Spinal cord (tissue), 10 donors: ENCODE data around the gene TSPAN3. TPM values are rescaled to one million over a fixed set of nuclear protein-coding genes. Genes with fewer than 3 reads are reported as not detected.

Source experiments
- DNase-seq, 6 donors: peaks; one replicate each; pipeline versions ENCODE4 v3.0.0 to v3.0.0-alpha.2; 2013 to 2015; ENCODE audit warnings: low spot score in 6 of 6, low read depth in 4 of 6
- H3K27ac ChIP-seq: one replicate; pipeline ENCODE4 v1.5.1; 2013; ENCODE audit warnings: low read depth, low read length, control low read depth
- H3K27me3 ChIP-seq: one replicate; pipeline ENCODE4 v1.6.1; 2013; ENCODE audit warnings: low read length; ENCODE audit not compliant: control insufficient read depth, insufficient read depth
- H3K36me3 ChIP-seq: one replicate; pipeline ENCODE4 v1.6.1; 2013; ENCODE audit warnings: low read length; ENCODE audit not compliant: control insufficient read depth, insufficient read depth
- H3K4me1 ChIP-seq: one replicate; pipeline ENCODE4 v1.6.1; 2013; ENCODE audit warnings: low read length; ENCODE audit not compliant: control insufficient read depth, insufficient read depth
- H3K4me3 ChIP-seq: one replicate; pipeline ENCODE4 v1.5.1; 2013; ENCODE audit warnings: low read depth, low read length, control low read depth
- H3K9me3 ChIP-seq: one replicate; pipeline ENCODE4 v1.6.1; 2013; ENCODE audit warnings: low read length; ENCODE audit not compliant: control insufficient read depth, insufficient read depth
- WGBS: methylation state at CpG from one replicate; pipeline ENCODE4 v1.1.5; 2013; ENCODE audit warnings: missing lambda C conversion rate; ENCODE audit not compliant: insufficient coverage; 5-methylcytosine and 5-hydroxymethylcytosine counted together
- long read RNA-seq, 4 donors: transcript quantifications; one replicate each; lab custom pipeline, GENCODE V29; 2026
- polyA plus RNA-seq, 2 donors: library from polyadenylated mRNA; unstranded; fragments of 120-200 nt; gene quantifications; one replicate each; pipeline ENCODE4 v1.2.1, GENCODE V29; 2013; ENCODE audit not compliant: insufficient read length in 2 of 2
- total RNA-seq, 2 donors: library from RNA; depleted of rRNA in 1 of 2; stranded (reverse); fragments of 120-200 nt in 1 of 2; fragments of >200 nt in 1 of 2; gene quantifications; one replicate each; pipeline versions ENCODE4 v1.2.3 to v1.2.4, GENCODE V29; 2013 to 2014
- donor health status: healthy.

TSPAN3 gene
- 100 to 1,000 TPM; 391 to 564 TPM for total RNA-seq
- polyA plus RNA-seq = 100 to 1,000 TPM; 526 to 639 TPM
- long read RNA-seq, donor 1, full-length matches to known transcripts = 398 of 454 reads
- long read RNA-seq, donor 1, partial matches to known transcripts = 51 of 454 reads
- long read RNA-seq, donor 1, other reads (novel, unspliced or antisense) = 5 of 454 reads
- long read RNA-seq, donor 2, full-length matches to known transcripts = 113 of 131 reads
- long read RNA-seq, donor 2, partial matches to known transcripts = 18 of 131 reads
- long read RNA-seq, donor 2, other reads (novel, unspliced or antisense) = 0 of 131 reads
- long read RNA-seq, donor 3, full-length matches to known transcripts = 142 of 153 reads
- long read RNA-seq, donor 3, partial matches to known transcripts = 11 of 153 reads
- long read RNA-seq, donor 3, other reads (novel, unspliced or antisense) = 0 of 153 reads
- long read RNA-seq, donor 4, full-length matches to known transcripts = 229 of 252 reads
- long read RNA-seq, donor 4, partial matches to known transcripts = 23 of 252 reads
- long read RNA-seq, donor 4, other reads (novel, unspliced or antisense) = 0 of 252 reads

DNA sequence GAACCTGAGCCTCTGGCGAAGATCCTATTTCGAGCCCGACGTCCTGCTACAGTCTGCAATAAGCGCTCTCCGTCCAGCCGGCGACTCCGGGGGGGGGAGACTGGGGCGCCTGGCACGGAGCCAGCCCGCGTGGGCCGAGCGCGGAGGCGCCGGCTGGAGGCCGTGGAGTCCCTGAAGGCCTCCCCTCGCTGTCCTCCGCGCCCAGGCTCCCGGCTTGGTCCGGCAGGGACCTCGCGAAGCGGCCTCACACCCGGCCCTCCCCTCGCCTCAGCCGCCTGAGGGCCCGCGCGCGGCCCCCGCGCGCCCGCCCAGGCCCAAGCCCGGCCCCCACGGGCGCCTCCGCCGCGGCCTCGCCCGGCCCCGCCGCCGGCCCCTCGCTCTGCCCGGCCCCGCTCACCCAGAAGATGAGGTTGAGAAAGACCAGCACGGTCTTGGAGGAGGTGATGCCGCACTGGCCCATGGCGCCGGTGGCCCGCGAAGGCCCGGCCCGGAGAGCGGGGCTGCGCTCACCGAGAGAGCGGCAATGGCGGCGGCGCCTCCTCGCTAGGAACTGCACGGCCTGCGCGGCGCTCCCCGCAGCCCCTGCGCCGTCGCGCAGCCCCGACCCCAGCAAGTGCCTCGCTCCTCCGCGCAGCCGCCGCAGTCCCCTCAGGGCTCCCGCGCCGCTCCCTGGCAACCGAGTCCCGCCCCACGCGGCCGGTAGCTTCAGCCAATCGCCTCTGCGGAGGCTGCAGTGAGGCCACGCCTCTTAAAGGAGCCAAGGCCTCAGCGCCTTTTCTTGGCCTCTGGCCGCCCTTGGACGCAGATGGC is at the start of gene TSPAN3:
Gene TSPAN3, minus strand, starts transcription at position 615 of the 810 bp plus-strand sequence. Its CDS starts 155 bp downstream, at position 460.
- peak within 1 kb of the TSS; percentile 79 for H3K4me3 ChIP-seq
- no peaks in the 10 kb centered on the region for H3K27me3 ChIP-seq
- peaks cover 10% of the 10 kb centered on the region for H3K4me1 ChIP-seq
- DNase-seq = peak; percentile 74 to 98 (median 92)
- H3K36me3 ChIP-seq = no peaks in the 10 kb centered on the region
- H3K9me3 ChIP-seq = no peaks in the 10 kb centered on the region
- H3K27ac ChIP-seq = peak within 1 kb of the TSS; percentile 88
- whole genome bisulfite sequencing = under 1% methylated on average over 97 of the region's 97 CpGs

GRCh38 chr15:77120576-77120975 is 49.7 kb upstream of the TSPAN3 start:
- DNase-seq = no peak
- no peaks in the 10 kb centered on the region for H3K36me3 ChIP-seq
- peaks cover 3% of the 10 kb centered on the region for H3K4me1 ChIP-seq
- no peak overlapping the region for H3K4me3 ChIP-seq
- WGBS = 74% methylated on average over 4 of the region's 4 CpGs
- no peaks in the 10 kb centered on the region for H3K27me3 ChIP-seq
- H3K27ac ChIP-seq = no peak overlapping the region
- no peaks in the 10 kb centered on the region for H3K9me3 ChIP-seq

- H3K4me1 ChIP-seq = peaks cover 3% of the 10 kb centered on the region
- WGBS = 50% methylated on average over 1 of the region's 1 CpG
- H3K9me3 ChIP-seq = no peaks in the 10 kb centered on the region
- peaks cover 4% of the 10 kb centered on the region for H3K36me3 ChIP-seq
- no peak for DNase-seq
- H3K4me3 ChIP-seq = no peak overlapping the region
- H3K27ac ChIP-seq = no peak overlapping the region
- H3K27me3 ChIP-seq = no peaks in the 10 kb centered on the region
These were observed 48.5 kb upstream of the TSPAN3 start for GRCh38 chr15:77119446-77119845.

DNA sequence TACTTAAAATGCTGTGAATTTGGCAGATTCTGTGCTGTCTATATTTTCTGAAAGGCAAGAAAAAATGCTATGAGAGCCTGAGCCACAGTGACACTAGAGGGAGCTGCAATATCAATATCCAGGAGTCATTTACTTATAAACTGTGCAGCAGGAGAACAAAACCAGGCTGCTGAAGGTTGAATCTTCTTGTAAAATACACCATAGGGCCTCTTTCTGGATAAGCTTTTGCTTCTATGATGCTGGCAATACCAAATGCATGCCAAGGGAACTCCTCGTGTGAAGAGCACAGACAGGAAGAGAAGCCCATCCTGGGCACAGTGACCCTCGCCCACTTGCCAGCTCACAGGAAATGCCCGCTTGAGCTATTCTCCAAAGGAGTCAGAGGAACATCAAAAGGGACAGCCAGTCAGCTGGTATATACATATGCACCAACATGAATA is 48.0 kb upstream of the TSPAN3 start:
- H3K27ac ChIP-seq = peak overlapping the region; percentile 12
- no peaks in the 10 kb centered on the region for H3K9me3 ChIP-seq
- H3K27me3 ChIP-seq = no peaks in the 10 kb centered on the region
- 23% methylated on average over 3 of the region's 3 CpGs for WGBS
- H3K4me1 ChIP-seq = peaks cover 3% of the 10 kb centered on the region
- peak in 5 of 6 donors; percentile 52 to 97 (median 68) for DNase-seq
- peaks cover 7% of the 10 kb centered on the region for H3K36me3 ChIP-seq
- no peak overlapping the region for H3K4me3 ChIP-seq

DNA sequence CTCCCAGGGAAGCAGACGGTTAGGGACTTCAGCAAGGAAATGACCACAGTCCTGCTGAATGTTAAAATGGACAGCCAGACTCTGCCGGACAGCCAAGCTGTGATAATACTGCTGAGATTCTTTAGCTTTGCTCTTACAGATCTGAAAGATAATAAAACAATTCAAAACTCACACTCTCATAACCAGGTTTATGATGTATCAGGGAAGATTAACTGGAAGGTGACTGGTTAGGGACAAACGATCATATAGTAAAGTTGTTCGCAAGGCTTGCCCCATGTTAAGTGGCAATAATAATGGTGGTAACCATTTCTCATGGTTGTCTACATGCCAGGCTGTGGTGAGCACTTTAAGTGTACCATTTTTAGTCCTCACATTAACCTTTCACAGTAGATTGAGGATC is 44.3 kb upstream of the TSPAN3 start:
- 100% methylated on average over 1 of the region's 4 CpGs for WGBS
- Histone ChIP-seq H3K36me3 (peaks cover 7% of the 10 kb centered on the region), H3K4me3 (no peak overlapping the region), H3K27me3 (no peaks in the 10 kb centered on the region), H3K27ac (no peak overlapping the region), H3K4me1 (peaks cover 3% of the 10 kb centered on the region), H3K9me3 (no peaks in the 10 kb centered on the region)
- DNase-seq = no peak

- peaks cover 1% of the 10 kb centered on the region for H3K4me1 ChIP-seq
- 73% methylated on average over 2 of the region's 2 CpGs for WGBS
- peaks cover 7% of the 10 kb centered on the region for H3K36me3 ChIP-seq
- peak in 1 of 6 donors; percentile 15 for DNase-seq
- no peak overlapping the region for H3K4me3 ChIP-seq
- no peaks in the 10 kb centered on the region for H3K9me3 ChIP-seq
- H3K27me3 ChIP-seq = no peaks in the 10 kb centered on the region
- no peak overlapping the region for H3K27ac ChIP-seq
These were observed 42.1 kb upstream of the TSPAN3 start for GRCh38 chr15:77112838-77113504.

DNA sequence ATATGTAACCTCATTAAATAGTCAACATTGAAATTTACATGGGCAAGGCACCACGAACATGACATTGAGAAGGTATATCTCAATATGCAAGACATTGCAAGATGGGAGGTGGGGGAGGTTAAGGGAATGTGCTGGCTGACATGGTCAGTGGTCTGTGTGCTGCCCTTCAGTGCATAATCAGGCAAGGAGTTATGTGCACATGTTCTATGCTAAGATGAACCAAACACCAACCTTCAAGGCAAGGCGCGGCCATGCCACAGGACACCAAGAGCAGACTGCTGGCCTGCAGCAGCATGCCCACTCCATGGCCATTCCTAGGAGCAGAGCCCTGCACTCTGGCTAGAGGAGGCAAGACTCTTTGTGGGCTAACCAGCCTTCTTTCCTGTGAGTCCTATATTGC is 40.9 kb upstream of the TSPAN3 start:
- H3K9me3 ChIP-seq = no peaks in the 10 kb centered on the region
- no peaks in the 10 kb centered on the region for H3K27me3 ChIP-seq
- peaks cover 7% of the 10 kb centered on the region for H3K36me3 ChIP-seq
- DNase-seq = no peak
- H3K27ac ChIP-seq = no peak overlapping the region
- H3K4me3 ChIP-seq = no peak overlapping the region
- peaks cover 12% of the 10 kb centered on the region for H3K4me1 ChIP-seq
- WGBS = 100% methylated on average over 2 of the region's 3 CpGs

- Histone ChIP-seq H3K4me3 (no peak overlapping the region), H3K36me3 (no peaks in the 10 kb centered on the region), H3K27me3 (no peaks in the 10 kb centered on the region), H3K27ac (peak overlapping the region; percentile 33), H3K9me3 (no peaks in the 10 kb centered on the region), H3K4me1 (peaks cover 18% of the 10 kb centered on the region)
- 40% methylated on average over 6 of the region's 9 CpGs for WGBS
- peak; percentile 51 to 94 (median 56) for DNase-seq
These were observed 36.8 kb upstream of the TSPAN3 start for GRCh38 chr15:77107531-77108355.
